K562 (cell line): ENCODE results near the gene EVL. TPM values are rescaled to one million over a fixed set of nuclear protein-coding genes. Genes with fewer than 3 reads are reported as not detected.
A peak's percentile ranks its signal among the peaks of the same experiment; 100 is the strongest.

Experiments
- ARID3B ChIP-seq: fragments of 250-450 bp; sonication (Bioruptor Pico); IDR thresholded peaks from 2 replicates; pipeline ENCODE4 v1.4.0; 2020; ENCODE audit warnings: borderline replicate concordance
- ARNT ChIP-seq, 2 experiments: fragments of 450-650 bp; IDR thresholded peaks; 2 replicates each; pipeline ENCODE4 v1.6.1; 2016; ENCODE audit warnings: mild to moderate bottlenecking in 1 of 2
- ATF4 ChIP-seq: fragments of 450-650 bp; formaldehyde crosslinking; IDR thresholded peaks from 2 replicates; pipeline ENCODE4 v1.4.0; 2022; ENCODE audit warnings: mild to moderate bottlenecking, moderate library complexity
- CGGBP1 ChIP-seq: fragments of 250-450 bp; sonication (Bioruptor Pico); IDR thresholded peaks from 2 replicates; pipeline ENCODE4 v1.9.0; 2021; ENCODE audit warnings: mild to moderate bottlenecking
- CTBP1 ChIP-seq: fragments of 450-650 bp; IDR thresholded peaks from 2 replicates; pipeline ENCODE4 v1.6.1; 2016; ENCODE audit warnings: borderline replicate concordance
- CXXC5 ChIP-seq: fragments of 250-450 bp; sonication (Bioruptor Pico); IDR thresholded peaks from 2 replicates; pipeline ENCODE4 v1.8.0; 2022; ENCODE audit warnings: inconsistent platforms, mild to moderate bottlenecking, moderate library complexity
- FOS ChIP-seq: IDR thresholded peaks from 3 replicates; pipeline ENCODE4 v1.6.1; 2011; ENCODE audit not compliant: insufficient read length; ENCODE audit errors: extremely low read depth
- FOXP4 ChIP-seq: sonication (generic); formaldehyde crosslinking; IDR thresholded peaks from 2 replicates; pipeline ENCODE4 v1.8.0; 2022; ENCODE audit warnings: mild to moderate bottlenecking, missing genetic modification reagents, borderline replicate concordance
- HDGF ChIP-seq: fragments of 450-650 bp; IDR thresholded peaks from 2 replicates; pipeline ENCODE4 v1.6.1; 2016
- HSF4 ChIP-seq: fragments of 250-450 bp; sonication (Bioruptor Pico); IDR thresholded peaks from 2 replicates; pipeline ENCODE4 v2.1.2; 2022; ENCODE audit warnings: mild to moderate bottlenecking, moderate library complexity, borderline replicate concordance
- MAX ChIP-seq: sonication (generic); formaldehyde crosslinking; IDR thresholded peaks from 2 replicates; pipeline ENCODE4 v1.9.0; 2022; ENCODE audit warnings: mild to moderate bottlenecking, missing genetic modification reagents
- MEIS2 ChIP-seq: fragments of 450-650 bp; IDR thresholded peaks from 2 replicates; pipeline ENCODE4 v1.6.1; 2014; ENCODE audit warnings: mild to moderate bottlenecking; ENCODE audit not compliant: partially characterized antibody
- MTA3 ChIP-seq: fragments of 450-650 bp; formaldehyde crosslinking; IDR thresholded peaks from 2 replicates; pipeline ENCODE4 v1.6.1; 2017; ENCODE audit warnings: mild to moderate bottlenecking, borderline replicate concordance
- NELFE ChIP-seq: IDR thresholded peaks from 2 replicates; pipeline ENCODE4 v1.6.1; 2011; ENCODE audit warnings: mild to moderate bottlenecking; ENCODE audit not compliant: insufficient read depth, insufficient read length
- NFE2L1 ChIP-seq: fragments of 450-650 bp; IDR thresholded peaks from 2 replicates; pipeline ENCODE4 v1.6.1; 2016; ENCODE audit warnings: missing genetic modification characterization, low read depth, mild to moderate bottlenecking, missing compliant biosample characterization, moderate library complexity, borderline replicate concordance
- NFXL1 ChIP-seq: fragments of 450-650 bp; formaldehyde crosslinking; IDR thresholded peaks from 2 replicates; pipeline ENCODE4 v1.4.0; 2021; ENCODE audit warnings: mild to moderate bottlenecking
- NR3C1 ChIP-seq: sonication (generic); formaldehyde crosslinking; IDR thresholded peaks from 2 replicates; pipeline ENCODE4 v1.8.1; 2022; ENCODE audit warnings: missing genetic modification reagents
- PKNOX1 ChIP-seq: fragments of 450-650 bp; IDR thresholded peaks from 2 replicates; pipeline ENCODE4 v1.6.1; 2016
- POLR2A ChIP-seq: fragments of 450-650 bp; conservative IDR thresholded peaks from 2 replicates; pipeline ENCODE4 v1.6.1; 2016
- POLR2G ChIP-seq: fragments of 200-400 bp; formaldehyde crosslinking; IDR thresholded peaks from 2 replicates; pipeline ENCODE4 v1.6.1; 2017; ENCODE audit warnings: low read depth, mild to moderate bottlenecking, antibody characterized with exemption, low read length, moderate library complexity
- USF1 ChIP-seq: sonication (generic); formaldehyde crosslinking; IDR thresholded peaks from 2 replicates; pipeline ENCODE4 v1.9.0; 2022; ENCODE audit warnings: mild to moderate bottlenecking, missing genetic modification reagents
- ZEB2 ChIP-seq: fragments of 450-650 bp; IDR thresholded peaks from 2 replicates; pipeline ENCODE4 v1.6.1; 2016
- ZKSCAN1 ChIP-seq: fragments of 150-350 bp; IDR thresholded peaks from 2 replicates; pipeline ENCODE4 v1.6.1; 2016; ENCODE audit warnings: low read depth, low read length
- polyA plus RNA-seq, 8 experiments: library from polyadenylated mRNA; depleted of rRNA in 4 of 8; stranded (reverse) in 5 of 8; unstranded in 3 of 8; fragments of >200 nt; fragmentation: Nextera tagmentation in 2 of 8; fragmentation: Illumina TruSeq in 1 of 8; extraction: Ambion mirVana in 2 of 8; extraction: Trizol in 1 of 8; gene quantifications; 2 replicates each; pipeline versions ENCODE4 v1.2.1 to v1.2.3, GENCODE V29; 2011 to 2014; ENCODE audit warnings: inconsistent platforms in 1 of 8, missing spikeins in 1 of 8
- total RNA-seq, 7 experiments: library from RNA; depleted of rRNA in 6 of 7; stranded (reverse); fragments of >200 nt in 6 of 7; fragmentation: Illumina TruSeq in 2 of 7; extraction: Trizol in 2 of 7; gene quantifications; 2 replicates each; pipeline versions ENCODE4 v1.2.1 to v1.2.3, GENCODE V29; 2011 to 2021; ENCODE audit warnings: low replicate concordance in 1 of 7

EVL gene
- total and polyA plus RNA-seq, 9 of the 15 experiments (the other 6 are each of a cell fraction or from before 2014, with no cell fraction given): 2.9 to 43.4 (median 23.9) TPM

- no peak for TF ChIP-seq ATF4
- TF ChIP-seq ZEB2: no peak
- 0 out of 2 replicates have a peak, but pooled peaks have one; percentile 15 for TF ChIP-seq CXXC5 (CRISPR knock-in tag)
- TF ChIP-seq ARNT (IDR thresholded peaks at IDR 0.05): no peak
- TF ChIP-seq PKNOX1: peak; percentile 48; the same call in 1 of the 2 replicates
- no peak for TF ChIP-seq NFXL1 (CRISPR knock-in tag)
- no peak for TF ChIP-seq NFE2L1
- TF ChIP-seq NR3C1 (CRISPR knock-in tag): no peak
- TF ChIP-seq HDGF: no peak
- TF ChIP-seq NELFE: no peak
- no peak for TF ChIP-seq HSF4 (CRISPR knock-in tag)
- no peak for TF ChIP-seq FOS
- no peak for TF ChIP-seq POLR2A
- TF ChIP-seq FOXP4: no peak
- TF ChIP-seq MTA3: no peak
- no peak for TF ChIP-seq USF1 (CRISPR knock-in tag)
- TF ChIP-seq POLR2G: no peak
- TF ChIP-seq CGGBP1 (CRISPR knock-in tag): no peak
- no peak for TF ChIP-seq MAX (CRISPR knock-in tag)
- peak; percentile 42 for TF ChIP-seq MEIS2
- no peak for TF ChIP-seq ARID3B (CRISPR knock-in tag)
- no peak for TF ChIP-seq ZKSCAN1
- TF ChIP-seq CTBP1: peak; percentile 75
Measured at GRCh38 chr14:100078997-100079725, 13.9 kb downstream of the EVL start (continued).
